Stimulated activated CD4-positive, alpha-beta T cell treated with anti-CD3 and anti-CD28 coated beads, Interleukin-12 subunit alpha, Interleukin-12 subunit beta, amount 100 ng/mL, for 24 hours (primary cell): ENCODE data around the gene CENPA.
"Not testable (repeated sequence)": the region's sequence is repeated elsewhere in the genome, so short reads cannot be mapped to it uniquely, and the experiment has no call there.

Experiments
- DNase-seq, 2 experiments: peaks; one replicate each; pipeline ENCODE4 v3.0.0-alpha.2; 2020; ENCODE audit warnings: low read depth in 2 of 2

CENPA gene

DNA sequence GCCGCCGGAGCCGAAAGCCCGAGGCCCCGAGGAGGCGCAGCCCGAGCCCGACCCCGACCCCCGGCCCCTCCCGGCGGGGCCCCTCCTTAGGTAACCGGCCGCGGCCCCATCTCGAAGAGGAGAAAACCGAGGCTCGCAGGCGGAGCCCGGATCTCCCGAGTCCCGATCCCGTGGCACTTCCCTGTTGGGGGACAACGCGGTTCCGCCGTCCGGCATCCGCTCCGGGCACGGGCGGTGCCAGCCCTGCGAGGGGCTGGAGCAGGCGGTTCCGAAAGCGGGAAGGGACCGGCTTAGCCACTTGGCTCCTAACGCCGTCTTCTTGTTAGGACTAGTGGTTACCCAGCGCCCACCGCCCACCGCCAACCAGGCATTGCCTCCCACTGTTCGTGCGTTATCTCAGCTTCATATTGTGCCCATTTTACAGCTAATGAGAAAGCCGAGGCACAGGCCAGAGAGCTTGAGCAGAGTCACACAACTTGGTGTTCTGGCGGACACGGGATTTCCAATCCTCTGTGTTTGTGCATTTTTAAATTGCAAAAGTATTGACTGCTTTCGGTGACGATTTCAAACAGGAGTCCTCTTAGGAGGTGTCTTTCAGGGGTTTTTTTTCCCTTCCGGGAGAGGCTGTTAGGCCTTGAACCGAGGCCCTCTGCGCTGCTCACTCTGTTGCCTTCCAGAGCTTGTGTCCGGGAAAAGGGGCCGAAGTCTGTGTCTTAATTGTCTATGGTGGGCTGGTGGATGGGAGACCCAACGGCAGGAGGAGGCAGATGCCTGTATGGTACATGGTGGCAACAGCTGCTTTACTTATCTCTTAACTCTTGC lies 562 bp downstream of the CENPA start:
- DNase-seq = peak in 1 of 2 experiments; percentile 34

DNA sequence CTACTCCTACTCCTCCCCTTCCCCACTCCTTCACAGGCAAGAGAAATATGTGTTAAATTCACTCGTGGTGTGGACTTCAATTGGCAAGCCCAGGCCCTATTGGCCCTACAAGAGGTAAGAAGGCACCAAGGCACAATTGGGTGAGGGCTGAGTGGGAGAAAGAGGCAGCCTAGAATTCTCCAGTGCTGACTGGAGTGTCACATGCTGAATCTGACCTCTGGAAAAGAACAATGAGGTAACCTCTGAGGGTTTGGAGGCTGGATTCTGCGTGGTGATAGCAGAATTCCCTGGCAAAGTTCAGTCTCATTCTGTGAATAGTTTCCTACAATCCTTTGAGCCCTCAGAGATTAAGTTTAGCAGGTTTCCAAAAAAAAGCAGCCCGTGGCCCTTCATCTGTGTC lies 6.9 kb downstream of the CENPA start:
- DNase-seq = no peak

GRCh38 chr2:26793518-26793917 lies 7.7 kb downstream of the CENPA start:
- no peak for DNase-seq

DNA sequence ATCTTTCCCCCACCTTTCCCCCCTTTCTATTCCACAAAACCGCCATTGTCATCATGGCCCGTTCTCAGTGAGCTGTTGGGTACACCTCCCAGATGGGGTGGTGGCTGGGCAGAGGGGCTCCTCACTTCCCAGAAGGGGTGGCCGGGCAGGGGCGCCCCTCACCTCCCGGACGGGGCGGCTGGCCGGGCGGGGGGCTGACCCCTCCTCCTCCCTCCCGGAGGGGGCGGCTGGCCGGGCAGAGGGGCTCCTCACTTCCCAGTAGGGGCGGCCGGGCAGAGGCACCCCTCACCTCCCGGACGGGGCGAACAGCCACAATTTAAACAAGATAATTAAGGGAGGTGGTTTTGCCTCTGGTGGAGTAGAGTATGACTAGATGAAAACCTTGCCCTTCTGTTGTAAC lies 9.3 kb downstream of the CENPA start:
- DNase-seq = not testable (repeated sequence)

- DNase-seq = no peak
Measured at GRCh38 chr2:26801328-26801727, 15.5 kb downstream of the CENPA start.

DNA sequence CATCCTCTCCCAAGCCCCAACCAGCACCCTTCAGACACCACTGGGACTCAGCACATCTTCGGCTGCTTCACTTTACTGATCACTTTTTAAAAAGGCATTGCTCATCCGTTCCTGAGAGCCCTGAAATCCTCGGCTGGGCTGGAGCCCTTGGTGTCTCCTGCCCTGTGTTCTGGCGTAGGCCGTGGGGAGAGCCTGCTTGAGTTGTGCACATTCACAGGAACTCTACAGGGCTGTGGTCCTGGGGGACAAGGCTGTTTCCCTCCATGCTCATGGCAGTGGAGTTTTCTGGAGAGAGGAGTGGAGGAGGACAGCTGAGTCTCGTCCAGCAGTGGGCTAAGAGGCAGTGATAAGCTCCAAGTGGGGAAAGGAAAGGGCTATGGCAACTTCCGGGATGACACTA lies 15.9 kb downstream of the CENPA start:
- DNase-seq = no peak

DNA sequence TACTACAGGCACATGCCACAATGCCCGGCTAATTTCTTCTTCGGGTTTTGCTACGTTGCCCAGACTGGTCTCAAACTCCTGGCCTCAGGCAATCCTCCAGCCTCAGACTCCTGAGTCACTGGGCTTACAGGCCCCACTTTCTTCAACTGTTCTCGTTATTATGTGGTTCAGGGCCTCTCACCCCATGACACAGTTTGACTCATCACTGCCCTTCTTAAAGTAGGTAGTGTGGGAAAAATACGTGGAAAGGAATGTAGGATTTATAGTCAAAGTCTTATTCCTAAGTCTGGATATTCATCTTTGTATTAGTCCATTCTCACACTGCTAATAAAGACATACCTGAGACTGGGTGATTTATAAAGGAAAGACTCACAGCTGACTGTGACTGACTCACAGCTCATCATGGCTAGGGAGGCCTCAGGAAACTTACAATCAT lies 19.4 kb downstream of the CENPA start:
- DNase-seq = no peak

DNA sequence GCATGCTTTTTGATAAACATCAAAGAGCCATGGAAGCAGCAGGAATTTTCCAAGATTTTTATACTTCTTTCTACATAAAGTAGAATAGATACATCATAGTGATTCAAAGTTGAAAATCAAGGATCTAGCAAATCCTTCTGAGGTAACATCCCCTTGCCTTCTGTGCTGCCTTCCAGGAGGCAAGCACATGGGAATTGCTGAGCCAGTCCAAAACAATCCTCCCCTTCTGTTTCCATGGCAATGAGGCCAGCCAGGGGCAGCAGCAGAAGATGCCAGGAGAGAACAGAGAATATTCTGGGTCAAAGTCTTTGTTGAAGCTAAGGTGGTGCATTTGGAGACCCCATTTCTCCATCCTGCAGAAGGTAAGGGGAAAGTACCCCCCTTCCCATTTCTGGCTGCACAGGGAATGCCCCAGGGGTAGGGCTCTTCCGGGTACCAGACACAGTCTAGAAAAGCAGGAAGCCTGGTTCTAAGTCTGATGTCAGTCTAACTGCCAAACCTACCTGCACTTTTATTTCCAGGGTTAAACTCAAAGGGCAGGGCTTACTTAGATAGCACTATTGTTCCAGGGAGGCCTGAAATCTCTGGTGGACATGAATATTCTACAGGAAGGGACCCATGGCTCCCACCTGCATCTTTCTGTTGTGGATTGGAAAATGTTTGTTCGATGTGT lies 22.1 kb downstream of the CENPA start:
- no peak for DNase-seq

- DNase-seq = no peak
Measured at GRCh38 chr2:26809211-26809610, 23.4 kb downstream of the CENPA start.

DNA sequence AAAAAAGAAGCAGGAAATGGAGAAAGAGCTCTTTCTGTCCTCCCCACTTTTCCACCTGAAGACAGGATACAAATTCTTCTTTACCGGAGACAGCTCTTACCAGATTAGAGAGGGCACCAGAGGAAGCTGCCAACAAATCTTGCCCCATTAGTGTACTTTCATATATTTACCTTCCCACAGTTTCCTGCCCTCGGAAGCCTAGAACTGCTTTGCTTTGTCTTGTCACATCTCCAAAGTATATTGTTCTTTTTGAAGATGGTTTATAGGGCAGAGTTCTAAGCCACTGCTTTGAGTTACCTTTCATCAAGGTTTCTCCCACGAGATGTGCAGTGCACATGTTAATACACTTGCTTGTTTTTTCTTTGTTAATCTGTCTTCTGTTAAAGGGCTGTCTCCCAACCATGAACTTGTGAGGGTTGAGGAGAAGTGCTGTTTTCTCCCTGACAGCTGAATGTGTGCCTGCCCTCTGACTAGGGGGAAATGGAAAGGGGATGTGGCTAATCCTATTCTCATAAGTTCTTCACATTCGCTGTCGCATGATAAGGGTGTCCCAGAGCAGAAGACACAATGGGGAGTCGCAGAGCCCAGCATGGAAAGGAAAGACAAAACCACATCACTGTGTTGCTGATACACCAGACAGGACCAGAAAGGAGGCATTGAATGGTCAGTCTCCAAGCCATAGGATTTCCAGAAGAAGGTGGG lies 24.2 kb downstream of the CENPA start:
- no peak for DNase-seq

GRCh38 chr2:26811261-26811660 lies 25.4 kb downstream of the CENPA start:
- DNase-seq = no peak

- DNase-seq = no peak
Measured at GRCh38 chr2:26811791-26812694, 26.2 kb downstream of the CENPA start.

GRCh38 chr2:26812731-26813130 lies 26.9 kb downstream of the CENPA start:
- no peak for DNase-seq

- not testable (repeated sequence) for DNase-seq
Measured at GRCh38 chr2:26814072-26814765, 28.4 kb downstream of the CENPA start.

DNA sequence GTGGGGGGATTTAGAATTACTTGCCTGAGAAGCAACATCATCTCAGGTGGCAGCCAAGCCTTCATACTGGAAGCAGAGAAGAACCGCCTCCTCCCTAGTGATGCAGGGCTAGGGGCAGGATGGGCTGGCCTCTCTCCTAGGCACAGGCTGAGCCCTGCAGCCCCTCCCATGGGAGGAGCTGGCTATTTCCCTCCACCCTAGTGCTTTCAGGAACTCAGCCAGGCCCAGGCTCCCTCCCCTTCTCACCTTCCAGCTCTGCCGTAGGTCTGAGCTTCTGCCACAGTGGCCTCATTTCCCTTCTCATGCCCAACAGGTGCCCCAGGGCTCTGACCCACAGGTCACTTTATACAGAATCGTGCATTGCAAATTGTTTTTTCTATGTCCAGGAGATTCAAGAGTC lies 31.0 kb downstream of the CENPA start:
- DNase-seq = no peak

DNA sequence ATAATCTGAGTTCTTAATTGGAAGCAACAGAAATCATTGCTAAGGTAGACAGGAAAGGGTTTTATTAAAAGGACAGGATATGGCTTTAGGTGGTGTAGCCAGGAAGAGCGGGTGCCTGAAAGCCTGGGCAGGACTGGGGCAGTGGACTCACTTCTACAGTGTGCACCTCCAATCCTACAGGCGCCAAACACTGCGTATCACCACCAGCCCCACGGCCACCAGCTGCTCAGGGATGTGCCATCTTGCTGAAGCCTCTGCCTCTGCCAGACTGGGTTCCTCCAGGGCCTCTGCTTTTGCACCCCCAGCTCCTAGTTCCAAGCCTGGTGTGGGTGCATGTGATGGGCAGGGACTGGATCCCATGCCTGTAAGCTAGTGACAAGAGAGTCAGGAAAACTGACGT lies 32.4 kb downstream of the CENPA start:
- DNase-seq = no peak

DNA sequence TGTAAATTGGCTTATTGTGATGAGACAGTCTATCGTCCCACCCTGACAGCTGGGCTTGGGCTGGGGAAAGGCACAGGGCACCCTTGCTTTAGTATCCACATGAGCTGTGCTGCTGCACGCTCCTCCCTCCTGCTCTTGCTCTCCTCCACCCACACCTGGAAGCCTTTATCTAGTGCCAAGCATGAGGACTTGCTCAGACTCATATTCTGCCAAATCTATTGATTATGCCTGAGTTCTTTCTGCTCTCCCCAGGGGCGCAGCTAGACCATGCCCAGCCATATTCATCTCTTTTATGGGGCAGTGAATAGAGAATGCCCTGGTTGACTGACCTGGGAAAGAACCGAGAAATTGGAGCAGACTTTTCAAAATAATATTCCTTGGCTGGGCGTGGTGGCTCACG lies 33.1 kb downstream of the CENPA start:
- no peak for DNase-seq

GRCh38 chr2:26820932-26821331 lies 35.1 kb downstream of the CENPA start:
- DNase-seq = no peak

DNA sequence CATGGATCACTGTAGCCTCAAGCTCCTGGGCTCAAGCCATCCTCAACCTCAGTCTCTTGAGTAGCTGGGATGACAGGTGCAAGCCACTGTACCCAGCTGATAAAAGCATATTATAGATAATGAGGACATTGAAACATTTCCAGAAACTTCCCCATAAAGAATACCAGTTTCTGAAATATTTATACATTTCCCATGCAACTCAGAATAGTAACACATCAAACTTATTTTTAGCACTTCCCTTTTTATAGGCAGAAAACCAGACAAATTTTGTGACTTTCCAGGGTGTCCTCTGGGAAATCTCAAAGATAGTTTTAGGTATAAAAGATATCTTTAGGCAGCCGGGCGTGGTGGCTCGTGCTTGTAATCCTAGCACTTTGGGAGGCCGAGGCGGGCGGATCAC lies 37.0 kb downstream of the CENPA start:
- DNase-seq = no peak

DNA sequence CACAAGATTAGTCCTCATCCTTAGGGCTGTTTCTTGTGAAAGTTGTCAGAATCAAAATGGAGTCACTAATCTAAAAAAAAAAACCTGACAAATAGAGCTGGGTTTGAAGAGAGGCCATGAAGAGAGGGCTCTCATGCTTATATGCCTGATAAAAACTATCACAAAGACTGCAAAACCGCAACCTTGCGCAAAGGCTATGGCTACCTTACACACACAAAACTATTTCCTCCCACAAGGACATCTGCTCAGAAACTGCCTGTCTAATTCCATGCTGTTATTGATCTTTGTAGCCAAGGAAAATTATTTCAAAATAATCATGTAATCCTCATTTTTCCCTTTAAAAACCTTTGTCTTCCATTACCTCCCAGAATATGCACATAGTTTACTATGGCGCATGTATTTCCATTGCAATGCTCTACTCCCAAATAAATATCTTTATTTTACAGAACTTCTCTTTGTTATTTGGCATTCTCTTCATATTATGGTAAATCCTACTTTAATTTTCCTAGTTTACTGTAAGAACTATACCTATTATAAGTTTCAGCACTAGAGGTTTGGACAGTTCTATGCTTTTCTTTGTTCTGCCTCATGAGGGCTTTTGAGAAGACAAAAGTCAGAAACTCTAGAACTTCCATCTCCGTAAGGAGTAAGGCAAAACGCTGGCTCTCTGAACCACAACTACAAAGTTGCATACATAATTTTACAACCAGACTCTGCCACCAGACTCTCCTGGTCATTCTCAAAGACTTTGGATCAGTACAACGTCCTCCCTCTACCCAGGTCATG lies 52.5 kb downstream of the CENPA start:
- DNase-seq = no peak
